Effector memory CD8-positive, alpha-beta T cell (primary cell): Measurements from ENCODE around the gene HMGN3.
"Not testable (repeated sequence)": the region's sequence is repeated elsewhere in the genome, so short reads cannot be mapped to it uniquely, and the experiment has no call there.

Source experiments
- ATAC-seq: fragments of 150-1000 bp; cut with Tn5 transposase; replicated peaks from 2 replicates; pipeline ENCODE4 v1.10.0; 2021; ENCODE audit warnings: mild to moderate bottlenecking, moderate library complexity
- DNase-seq, 3 experiments: peaks; one replicate each; pipeline ENCODE4 v3.0.0; 2021
- H3K27ac Mint-ChIP-seq, 2 donors: one replicate each; pipeline ENCODE4 v1.8.0; 2022; ENCODE audit warnings: mild to moderate bottlenecking in 2 of 2, mixed read lengths in 2 of 2, moderate library complexity in 2 of 2
- H3K27me3 Mint-ChIP-seq, 2 donors: one replicate each; pipeline ENCODE4 v1.8.0; 2022; ENCODE audit warnings: mixed read lengths in 2 of 2
- H3K36me3 Mint-ChIP-seq: one replicate; pipeline ENCODE4 v1.8.0; 2022; ENCODE audit warnings: mild to moderate bottlenecking, moderate library complexity, mixed read lengths; ENCODE audit not compliant: insufficient read depth
- H3K4me1 Mint-ChIP-seq, 2 donors: one replicate each; pipeline ENCODE4 v1.8.0; 2022; ENCODE audit warnings: low read depth in 2 of 2, mixed read lengths in 2 of 2
- H3K4me3 Mint-ChIP-seq, 2 donors: one replicate each; pipeline ENCODE4 v1.8.0; 2022; ENCODE audit warnings: mild to moderate bottlenecking in 2 of 2, mixed read lengths in 2 of 2, moderate library complexity in 2 of 2
- H3K9me3 Mint-ChIP-seq, 2 donors: one replicate each; pipeline ENCODE4 v1.8.0; 2022; ENCODE audit warnings: mixed read lengths in 2 of 2
- total RNA-seq, 9 experiments: gene quantifications; one replicate each; lab custom pipeline; 2026; lab: John Stamatoyannopoulos, UW

The HMGN3 gene
- 11.9 to 46.8 (median 26.9) reads per million in 9 experiments for total RNA-seq

GRCh38 chr6:79234150-79235022, at the start of gene HMGN3:
Gene HMGN3 (minus strand): TSS chr6:79234682.
- peaks cover 8 to 17% of the 10 kb centered on the region in 2 donors for H3K4me1 Mint-ChIP-seq
- H3K36me3 Mint-ChIP-seq = peaks cover 11% of the 10 kb centered on the region
- H3K9me3 Mint-ChIP-seq = no peaks in the 10 kb centered on the region
- peak within 1 kb of the TSS; percentile 76 to 83 for H3K27ac Mint-ChIP-seq
- DNase-seq (peak; percentile 89 to 91 (median 90)), ATAC-seq (peak; percentile 93)
- H3K27me3 Mint-ChIP-seq = no peaks in the 10 kb centered on the region
- H3K4me3 Mint-ChIP-seq = peak within 1 kb of the TSS; percentile 91 to 96

- Mint-ChIP-seq H3K36me3 (no peaks in the 10 kb centered on the region), H3K4me3 (no peak overlapping the region), H3K4me1 (no peaks in the 10 kb centered on the region), H3K27me3 (peaks cover 26 to 42% of the 10 kb centered on the region in 2 donors), H3K9me3 (peaks cover 2 to 14% of the 10 kb centered on the region in 2 donors), H3K27ac (no peak overlapping the region)
- ATAC-seq = no peak
- no peak for DNase-seq
These were observed 46.3 kb upstream of the HMGN3 start for GRCh38 chr6:79280756-79281155.

GRCh38 chr6:79277109-79277508, 42.6 kb upstream of the HMGN3 start:
- no peak for DNase-seq
- Mint-ChIP-seq H3K9me3 (peaks cover 2 to 11% of the 10 kb centered on the region in 2 donors), H3K27ac (no peak overlapping the region)

GRCh38 chr6:79269877-79270276, 35.4 kb upstream of the HMGN3 start:
- H3K4me3 Mint-ChIP-seq = no peak overlapping the region

More at GRCh38 chr6:79277109-79277508, 42.6 kb upstream of the HMGN3 start:
- ATAC-seq = no peak
- no peaks in the 10 kb centered on the region for H3K4me1 Mint-ChIP-seq
- H3K27me3 Mint-ChIP-seq = peaks cover 8 to 33% of the 10 kb centered on the region in 2 donors
- H3K36me3 Mint-ChIP-seq = no peaks in the 10 kb centered on the region
- no peak overlapping the region for H3K4me3 Mint-ChIP-seq

GRCh38 chr6:79267128-79267527, 32.6 kb upstream of the HMGN3 start:
- no peak for DNase-seq
- H3K4me1 Mint-ChIP-seq = no peaks in the 10 kb centered on the region
- H3K9me3 Mint-ChIP-seq = no peaks in the 10 kb centered on the region
- no peak overlapping the region for H3K27ac Mint-ChIP-seq
- peaks cover 40 to 45% of the 10 kb centered on the region in 2 donors for H3K27me3 Mint-ChIP-seq
- H3K4me3 Mint-ChIP-seq = no peak overlapping the region
- ATAC-seq = no peak
- no peaks in the 10 kb centered on the region for H3K36me3 Mint-ChIP-seq

More at GRCh38 chr6:79269877-79270276, 35.4 kb upstream of the HMGN3 start:
- ATAC-seq (no peak), DNase-seq (no peak)
- H3K9me3 Mint-ChIP-seq = no peaks in the 10 kb centered on the region
- no peak overlapping the region for H3K27ac Mint-ChIP-seq
- H3K36me3 Mint-ChIP-seq = no peaks in the 10 kb centered on the region
- no peaks in the 10 kb centered on the region for H3K4me1 Mint-ChIP-seq
- peaks cover 24 to 31% of the 10 kb centered on the region in 2 donors for H3K27me3 Mint-ChIP-seq

GRCh38 chr6:79266051-79266450, 31.6 kb upstream of the HMGN3 start:
- ATAC-seq (no peak), DNase-seq (no peak)
- no peaks in the 10 kb centered on the region for H3K9me3 Mint-ChIP-seq
- peaks cover 46 to 49% of the 10 kb centered on the region in 2 donors for H3K27me3 Mint-ChIP-seq
- H3K4me1 Mint-ChIP-seq = no peaks in the 10 kb centered on the region
- no peak overlapping the region for H3K27ac Mint-ChIP-seq
- H3K36me3 Mint-ChIP-seq = no peaks in the 10 kb centered on the region
- no peak overlapping the region for H3K4me3 Mint-ChIP-seq

GRCh38 chr6:79263359-79263758, 28.9 kb upstream of the HMGN3 start:
- H3K36me3 Mint-ChIP-seq = no peaks in the 10 kb centered on the region
- DNase-seq (no peak), ATAC-seq (no peak)
- H3K9me3 Mint-ChIP-seq = peaks cover 3 to 7% of the 10 kb centered on the region in 2 donors
- H3K4me1 Mint-ChIP-seq = no peaks in the 10 kb centered on the region
- H3K4me3 Mint-ChIP-seq = no peak overlapping the region
- no peak overlapping the region for H3K27ac Mint-ChIP-seq
- peaks cover 39 to 52% of the 10 kb centered on the region in 2 donors for H3K27me3 Mint-ChIP-seq

GRCh38 chr6:79261666-79262065, 27.2 kb upstream of the HMGN3 start:
- no peak overlapping the region for H3K4me3 Mint-ChIP-seq
- H3K27ac Mint-ChIP-seq = no peak overlapping the region
- no peaks in the 10 kb centered on the region for H3K36me3 Mint-ChIP-seq
- no peak for ATAC-seq
- DNase-seq = no peak
- peaks cover 3 to 7% of the 10 kb centered on the region in 2 donors for H3K9me3 Mint-ChIP-seq
- H3K4me1 Mint-ChIP-seq = no peaks in the 10 kb centered on the region
- peaks cover 37 to 58% of the 10 kb centered on the region in 2 donors for H3K27me3 Mint-ChIP-seq

- H3K4me3 Mint-ChIP-seq = no peak overlapping the region
- no peak overlapping the region for H3K27ac Mint-ChIP-seq
- DNase-seq (no peak), ATAC-seq (no peak)
- no peaks in the 10 kb centered on the region for H3K36me3 Mint-ChIP-seq
- no peaks in the 10 kb centered on the region for H3K4me1 Mint-ChIP-seq
- H3K27me3 Mint-ChIP-seq = peaks cover 35 to 55% of the 10 kb centered on the region in 2 donors
- H3K9me3 Mint-ChIP-seq = peaks cover 3 to 7% of the 10 kb centered on the region in 2 donors
These were observed 26.3 kb upstream of the HMGN3 start for GRCh38 chr6:79260772-79261171.

GRCh38 chr6:79257381-79258205, 23.1 kb upstream of the HMGN3 start:
- peaks cover 20 to 31% of the 10 kb centered on the region in 2 donors for H3K27me3 Mint-ChIP-seq
- ATAC-seq (no peak), DNase-seq (no peak)
- H3K4me3 Mint-ChIP-seq = no peak overlapping the region
- no peak overlapping the region for H3K27ac Mint-ChIP-seq
- peaks cover 3 to 7% of the 10 kb centered on the region in 2 donors for H3K9me3 Mint-ChIP-seq
- H3K36me3 Mint-ChIP-seq = no peaks in the 10 kb centered on the region
- H3K4me1 Mint-ChIP-seq = no peaks in the 10 kb centered on the region

GRCh38 chr6:79256770-79257169, 22.3 kb upstream of the HMGN3 start:
- H3K4me1 Mint-ChIP-seq, H3K9me3 Mint-ChIP-seq, H3K4me3 Mint-ChIP-seq, H3K36me3 Mint-ChIP-seq, ATAC-seq, DNase-seq, H3K27ac Mint-ChIP-seq: not testable (repeated sequence)
- peaks cover 17 to 24% of the 10 kb centered on the region in 2 donors for H3K27me3 Mint-ChIP-seq

- not testable (repeated sequence) for H3K4me1 Mint-ChIP-seq, DNase-seq, ATAC-seq, H3K36me3 Mint-ChIP-seq, H3K27ac Mint-ChIP-seq, H3K4me3 Mint-ChIP-seq, H3K9me3 Mint-ChIP-seq
- H3K27me3 Mint-ChIP-seq = peaks cover 7 to 12% of the 10 kb centered on the region in 2 donors
These were observed 20.6 kb upstream of the HMGN3 start for GRCh38 chr6:79255086-79255485.

GRCh38 chr6:79250559-79250958, 16.1 kb upstream of the HMGN3 start:
- Mint-ChIP-seq H3K27me3 (peaks cover 0 to 7% of the 10 kb centered on the region in 2 donors), H3K36me3 (no peaks in the 10 kb centered on the region), H3K4me3 (no peak overlapping the region), H3K27ac (no peak overlapping the region), H3K9me3 (no peaks in the 10 kb centered on the region), H3K4me1 (no peaks in the 10 kb centered on the region)
- ATAC-seq = no peak
- no peak for DNase-seq
